RWPE2 (cell line): ENCODE measurements around the gene PRSS36.
"Not testable (repeated sequence)": the region's sequence is repeated elsewhere in the genome, so short reads cannot be mapped to it uniquely, and the experiment has no call there.

ENCODE experiments used
- ATAC-seq: fragments of 200-7000 bp; cut with Tn5 transposase; 3 replicates; pipeline ENCODE4 v1.9.1; 2021; ENCODE audit warnings: low read depth
- DNase-seq: peaks from one replicate; pipeline ENCODE4 v3.0.0-alpha.2; 2020; ENCODE audit warnings: low spot score
- H3K27ac ChIP-seq: fragments of 450-650 bp; 2 replicates; pipeline ENCODE4 v1.5.1; 2017; ENCODE audit warnings: mild to moderate bottlenecking; ENCODE audit not compliant: poor library complexity, severe bottlenecking
- H3K27me3 ChIP-seq: fragments of 250-450 bp; sonication (Bioruptor Pico); 2 replicates; pipeline ENCODE4 v1.5.1; 2021; ENCODE audit warnings: mild to moderate bottlenecking, moderate library complexity; ENCODE audit not compliant: insufficient read depth, poor library complexity, severe bottlenecking
- H3K36me3 ChIP-seq: fragments of 250-450 bp; sonication (Bioruptor Pico); 2 replicates; pipeline ENCODE4 v1.5.1; 2020; ENCODE audit warnings: low read depth, mild to moderate bottlenecking, moderate library complexity
- H3K4me1 ChIP-seq: fragments of 250-450 bp; sonication (Bioruptor Pico); 2 replicates; pipeline ENCODE4 v1.5.1; 2021; ENCODE audit warnings: mild to moderate bottlenecking, moderate library complexity; ENCODE audit not compliant: insufficient read depth, poor library complexity, severe bottlenecking
- H3K4me3 ChIP-seq: fragments of 250-450 bp; sonication (Bioruptor Pico); 2 replicates; pipeline ENCODE4 v1.5.1; 2021; ENCODE audit warnings: mild to moderate bottlenecking, moderate library complexity; ENCODE audit not compliant: severe bottlenecking
- H3K9me3 ChIP-seq: fragments of 250-450 bp; sonication (Bioruptor Pico); 2 replicates; pipeline ENCODE4 v1.5.1; 2021; ENCODE audit warnings: mild to moderate bottlenecking, moderate library complexity; ENCODE audit not compliant: severe bottlenecking
- TF ChIP-seq, protein P1 (sequence below): fragments of 450-650 bp; IDR thresholded peaks from one replicate; pipeline ENCODE4 v1.5.1; 2017; ENCODE audit warnings: mild to moderate bottlenecking, moderate library complexity; ENCODE audit not compliant: poor library complexity, severe bottlenecking

The PRSS36 gene

DNA sequence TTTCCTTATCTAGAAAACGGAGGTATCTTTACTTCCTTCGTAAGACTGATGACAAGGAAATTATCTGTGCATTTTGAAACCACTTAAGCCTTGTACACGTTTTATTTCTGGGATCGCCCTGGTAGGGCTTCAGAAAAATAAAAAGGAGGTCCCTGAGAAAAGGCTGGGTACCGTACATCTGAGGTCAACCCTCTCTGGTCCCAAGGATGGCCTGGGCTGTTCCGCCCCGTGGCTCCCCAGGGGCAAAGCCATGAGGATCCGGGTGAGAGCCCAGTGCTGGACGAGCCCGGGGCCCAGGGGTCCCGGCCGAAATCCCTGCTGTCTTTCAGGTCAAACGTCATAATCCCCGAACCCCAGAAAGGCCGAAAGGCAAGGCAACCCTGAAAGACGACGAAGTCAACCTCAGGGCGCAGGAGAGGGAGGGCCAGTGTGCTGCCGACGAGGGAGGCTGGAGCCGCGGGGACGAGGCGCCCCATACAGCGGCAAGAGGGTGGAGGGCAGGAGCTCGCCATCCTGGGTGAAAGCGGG is 29.4 kb upstream of the PRSS36 start:
- Histone ChIP-seq H3K9me3 (no peaks in the 10 kb centered on the region), H3K36me3 (peaks cover 36% of the 10 kb centered on the region), H3K27me3 (no peaks in the 10 kb centered on the region), H3K4me3 (peak overlapping the region; percentile 81), H3K27ac (peak overlapping the region; percentile 77), H3K4me1 (no peaks in the 10 kb centered on the region)
- DNase-seq (no peak), ATAC-seq (peak; percentile 1; the same call in 1 of the 3 replicates)
- TF ChIP-seq, protein P1, sequence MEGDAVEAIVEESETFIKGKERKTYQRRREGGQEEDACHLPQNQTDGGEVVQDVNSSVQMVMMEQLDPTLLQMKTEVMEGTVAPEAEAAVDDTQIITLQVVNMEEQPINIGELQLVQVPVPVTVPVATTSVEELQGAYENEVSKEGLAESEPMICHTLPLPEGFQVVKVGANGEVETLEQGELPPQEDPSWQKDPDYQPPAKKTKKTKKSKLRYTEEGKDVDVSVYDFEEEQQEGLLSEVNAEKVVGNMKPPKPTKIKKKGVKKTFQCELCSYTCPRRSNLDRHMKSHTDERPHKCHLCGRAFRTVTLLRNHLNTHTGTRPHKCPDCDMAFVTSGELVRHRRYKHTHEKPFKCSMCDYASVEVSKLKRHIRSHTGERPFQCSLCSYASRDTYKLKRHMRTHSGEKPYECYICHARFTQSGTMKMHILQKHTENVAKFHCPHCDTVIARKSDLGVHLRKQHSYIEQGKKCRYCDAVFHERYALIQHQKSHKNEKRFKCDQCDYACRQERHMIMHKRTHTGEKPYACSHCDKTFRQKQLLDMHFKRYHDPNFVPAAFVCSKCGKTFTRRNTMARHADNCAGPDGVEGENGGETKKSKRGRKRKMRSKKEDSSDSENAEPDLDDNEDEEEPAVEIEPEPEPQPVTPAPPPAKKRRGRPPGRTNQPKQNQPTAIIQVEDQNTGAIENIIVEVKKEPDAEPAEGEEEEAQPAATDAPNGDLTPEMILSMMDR = no peak

- H3K36me3 ChIP-seq = peaks cover 15% of the 10 kb centered on the region
- ATAC-seq (no peak), DNase-seq (no peak)
- no peaks in the 10 kb centered on the region for H3K27me3 ChIP-seq
- TF ChIP-seq, protein P1 = no peak
- no peaks in the 10 kb centered on the region for H3K9me3 ChIP-seq
- H3K4me1 ChIP-seq = no peaks in the 10 kb centered on the region
- no peak overlapping the region for H3K4me3 ChIP-seq
- no peak overlapping the region for H3K27ac ChIP-seq
Observed at GRCh38 chr16:31177136-31177535, 27.3 kb upstream of the PRSS36 start.

GRCh38 chr16:31170048-31170447 is 20.2 kb upstream of the PRSS36 start:
- ATAC-seq, H3K4me3 ChIP-seq, H3K27me3 ChIP-seq, DNase-seq, H3K27ac ChIP-seq, H3K9me3 ChIP-seq, H3K36me3 ChIP-seq, H3K4me1 ChIP-seq: not testable (repeated sequence)

GRCh38 chr16:31168848-31169247 is 19.0 kb upstream of the PRSS36 start:
- TF ChIP-seq, protein P1 = no peak
- Histone ChIP-seq H3K27ac (no peak overlapping the region), H3K4me3 (no peak overlapping the region), H3K9me3 (no peaks in the 10 kb centered on the region), H3K27me3 (no peaks in the 10 kb centered on the region), H3K36me3 (no peaks in the 10 kb centered on the region), H3K4me1 (no peaks in the 10 kb centered on the region)
- ATAC-seq (peak; percentile 64; the same call in 2 of the 3 replicates), DNase-seq (no peak)

DNA sequence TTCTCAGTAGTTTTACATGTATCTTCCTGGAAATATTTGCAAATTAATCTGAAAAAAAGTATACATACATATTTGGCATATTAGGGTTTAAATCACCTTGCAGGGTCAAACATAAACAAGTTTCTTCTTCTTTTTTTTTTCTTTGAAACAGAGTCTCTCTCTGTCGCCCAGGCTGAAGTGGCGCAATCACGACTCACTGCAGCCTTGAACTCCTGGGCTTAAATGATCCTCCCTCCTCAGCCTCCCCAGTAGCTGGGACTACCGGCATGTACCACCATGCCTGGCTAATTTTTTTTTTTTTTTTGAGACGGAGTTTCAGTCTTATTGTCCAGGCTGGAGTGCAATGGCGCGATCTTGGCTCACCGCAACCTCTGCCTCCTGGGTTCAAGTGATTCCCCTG is 17.4 kb upstream of the PRSS36 start:
- DNase-seq = no peak

More for the DNA sequence above, 17.4 kb upstream of the PRSS36 start:
- Histone ChIP-seq H3K4me3 (no peak overlapping the region), H3K27ac (no peak overlapping the region), H3K27me3 (no peaks in the 10 kb centered on the region), H3K36me3 (no peaks in the 10 kb centered on the region), H3K4me1 (no peaks in the 10 kb centered on the region), H3K9me3 (no peaks in the 10 kb centered on the region)
- TF ChIP-seq, protein P1 = no peak
- ATAC-seq = no peak
